ENCODE results near the gene KLF3.
"Not testable (repeated sequence)": the region's sequence is repeated elsewhere in the genome, so short reads cannot be mapped to it uniquely, and the experiment has no call there.

Gene KLF3

DNA sequence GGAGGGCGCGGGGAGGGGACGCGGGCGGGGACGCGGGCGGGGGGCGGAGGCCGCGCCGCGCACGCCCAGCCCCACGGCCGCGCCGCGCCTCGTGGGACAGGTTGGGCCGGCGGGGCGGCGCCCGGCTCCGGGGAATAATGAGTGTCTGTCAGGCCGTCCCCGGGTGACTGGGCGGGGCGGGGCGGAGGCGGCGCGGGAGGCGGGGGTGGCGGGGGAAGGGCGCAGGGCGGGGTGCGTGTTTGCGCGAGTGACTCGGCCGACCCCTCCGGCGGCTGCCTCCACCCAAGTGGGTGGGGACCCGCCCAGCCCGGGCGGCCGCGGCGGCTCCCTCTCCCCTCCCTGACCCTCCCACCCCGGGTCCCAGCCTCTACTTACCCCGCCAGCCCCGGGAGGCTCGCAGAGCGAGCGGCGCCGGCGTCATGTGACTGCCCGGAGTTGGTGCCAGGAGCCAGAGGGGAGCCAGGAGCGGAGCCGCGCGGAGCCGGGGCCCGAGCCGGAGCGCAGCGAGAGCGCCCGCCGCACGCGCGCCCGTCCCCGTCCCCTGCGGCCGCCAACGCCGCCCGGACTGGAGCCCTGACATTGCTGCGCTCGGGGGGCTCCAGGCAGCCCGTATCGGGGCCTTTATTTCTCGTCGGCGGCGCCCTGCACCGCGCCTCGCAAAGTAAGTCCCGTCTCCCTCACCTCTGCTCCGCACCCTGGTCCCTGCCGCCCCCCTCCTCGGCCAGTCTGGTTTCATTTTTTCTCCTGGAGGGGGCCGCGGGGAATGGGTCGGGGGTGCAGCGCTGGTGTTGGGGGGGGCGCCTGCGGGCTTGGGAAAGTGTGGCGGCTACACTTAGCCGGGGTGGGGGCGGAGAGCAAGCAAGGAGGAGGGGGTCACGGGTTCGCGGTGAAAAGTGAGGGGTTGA lies at the start of gene KLF3:
Gene KLF3 (plus strand): TSS at position 399 of the 905 bp plus-strand sequence. CDS start 16,427 bp downstream, outside the sequence.
- Histone ChIP-seq H3K36me3 (ENCODE audit: control insufficient read depth in 1 of 2, insufficient read depth in 2 of 2, low read length in 2 of 2) (no peaks in the 10 kb centered on the region), H3K27ac (ENCODE audit: low read depth, low read length) (peak within 1 kb of the TSS; percentile 99), H3K9me3 (ENCODE audit: control insufficient read depth in 1 of 2, low read length in 2 of 2) (no peaks in the 10 kb centered on the region), H3K9ac (ENCODE audit: low read depth in 1 of 2, low read length in 2 of 2) (peak within 1 kb of the TSS; percentile 84 to 97), H3K4me1 (ENCODE audit: control insufficient read depth in 1 of 2, insufficient read depth in 2 of 2, low read length in 2 of 2) (peaks cover 20 to 38% of the 10 kb centered on the region in 2 donors), H3K4me3 (ENCODE audit: low read depth in 1 of 2, low read length in 2 of 2) (peak within 1 kb of the TSS; percentile 84 to 86), H3K27me3 (ENCODE audit: control insufficient read depth in 1 of 2, insufficient read depth in 2 of 2, low read length in 2 of 2) (no peaks in the 10 kb centered on the region)

DNA sequence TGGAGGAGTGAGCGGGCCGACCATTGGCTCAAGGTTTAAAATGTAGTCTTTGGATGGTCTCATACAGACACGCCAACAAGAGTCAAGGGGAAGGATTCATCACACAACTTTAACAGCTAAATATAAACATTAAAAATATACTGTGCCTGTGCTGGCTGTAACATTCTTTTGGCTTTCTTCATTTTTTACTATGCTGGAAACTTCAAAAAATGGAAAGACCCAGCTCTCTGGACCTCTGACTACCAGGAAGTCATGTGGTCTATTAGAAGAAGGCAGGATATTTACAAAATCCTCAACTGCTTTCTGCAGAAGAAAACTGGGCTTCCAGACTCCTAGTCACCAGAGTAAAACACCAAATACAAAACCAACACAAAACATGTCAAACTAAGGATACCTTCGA lies 49.8 kb upstream of the KLF3 start:
- Histone ChIP-seq H3K27me3 (ENCODE audit: control insufficient read depth in 1 of 2, insufficient read depth in 2 of 2, low read length in 2 of 2) (no peaks in the 10 kb centered on the region), H3K9me3 (ENCODE audit: control insufficient read depth in 1 of 2, low read length in 2 of 2) (no peaks in the 10 kb centered on the region), H3K4me3 (ENCODE audit: low read depth in 1 of 2, low read length in 2 of 2) (no peak overlapping the region), H3K9ac (ENCODE audit: low read depth in 1 of 2, low read length in 2 of 2) (no peak overlapping the region), H3K27ac (ENCODE audit: low read depth, low read length) (no peak overlapping the region), H3K36me3 (ENCODE audit: control insufficient read depth in 1 of 2, insufficient read depth in 2 of 2, low read length in 2 of 2) (no peaks in the 10 kb centered on the region), H3K4me1 (ENCODE audit: control insufficient read depth in 1 of 2, insufficient read depth in 2 of 2, low read length in 2 of 2) (peaks cover 20 to 25% of the 10 kb centered on the region in 2 donors)

DNA sequence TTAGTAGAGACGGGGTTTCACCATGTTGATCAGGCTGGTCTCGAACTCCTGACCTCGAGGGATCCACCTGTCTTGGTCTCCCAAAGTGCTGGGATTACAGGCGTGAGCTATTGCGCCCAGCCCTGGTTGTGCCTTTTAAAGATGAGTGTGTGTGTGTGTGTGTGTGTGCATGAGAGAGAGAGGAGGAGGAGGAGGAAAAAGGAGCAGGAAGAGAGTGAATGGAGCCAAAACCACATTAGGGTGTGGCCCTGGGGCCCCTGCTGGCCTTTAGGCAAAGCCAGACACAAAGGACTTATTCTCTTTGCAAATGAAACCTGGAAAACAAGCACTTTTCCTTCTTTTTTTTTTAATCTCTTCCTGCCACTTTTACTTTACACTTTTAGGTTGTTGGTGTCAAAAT lies 48.2 kb upstream of the KLF3 start:
- H3K9ac ChIP-seq (ENCODE audit: low read depth in 1 of 2, low read length in 2 of 2), result no peak overlapping the region
- no peaks in the 10 kb centered on the region for H3K9me3 ChIP-seq (ENCODE audit: control insufficient read depth in 1 of 2, low read length in 2 of 2)
- H3K27ac ChIP-seq (ENCODE audit: low read depth, low read length), result no peak overlapping the region
- H3K4me1 ChIP-seq (ENCODE audit: control insufficient read depth in 1 of 2, insufficient read depth in 2 of 2, low read length in 2 of 2), result peaks cover 21 to 30% of the 10 kb centered on the region in 2 donors
- no peak overlapping the region for H3K4me3 ChIP-seq (ENCODE audit: low read depth in 1 of 2, low read length in 2 of 2)
- H3K27me3 ChIP-seq (ENCODE audit: control insufficient read depth in 1 of 2, insufficient read depth in 2 of 2, low read length in 2 of 2), result no peaks in the 10 kb centered on the region
- H3K36me3 ChIP-seq (ENCODE audit: control insufficient read depth in 1 of 2, insufficient read depth in 2 of 2, low read length in 2 of 2), result no peaks in the 10 kb centered on the region

DNA sequence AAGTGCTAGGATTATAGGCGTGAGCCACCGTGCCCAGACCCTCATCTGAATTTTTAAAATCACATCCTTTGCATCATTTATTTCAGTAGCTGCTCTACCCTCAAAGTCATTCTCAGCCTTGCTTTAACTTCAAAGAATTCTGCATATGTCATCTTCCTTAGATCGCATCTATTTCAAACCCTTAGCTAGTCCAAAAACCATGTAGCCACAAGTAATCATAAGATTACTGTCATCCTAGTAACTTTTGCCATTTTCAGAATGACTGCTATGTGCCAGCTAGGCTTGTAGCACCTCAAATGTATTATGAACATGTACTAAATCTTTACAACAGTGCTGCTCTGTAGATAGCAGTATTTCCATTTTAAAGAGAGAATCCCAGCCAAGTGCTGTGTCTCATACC lies 45.5 kb upstream of the KLF3 start:
- H3K4me3 ChIP-seq (ENCODE audit: low read depth in 1 of 2, low read length in 2 of 2), result no peak overlapping the region
- peaks cover 13 to 22% of the 10 kb centered on the region in 2 donors for H3K4me1 ChIP-seq (ENCODE audit: control insufficient read depth in 1 of 2, insufficient read depth in 2 of 2, low read length in 2 of 2)
- no peak overlapping the region for H3K27ac ChIP-seq (ENCODE audit: low read depth, low read length)

DNA sequence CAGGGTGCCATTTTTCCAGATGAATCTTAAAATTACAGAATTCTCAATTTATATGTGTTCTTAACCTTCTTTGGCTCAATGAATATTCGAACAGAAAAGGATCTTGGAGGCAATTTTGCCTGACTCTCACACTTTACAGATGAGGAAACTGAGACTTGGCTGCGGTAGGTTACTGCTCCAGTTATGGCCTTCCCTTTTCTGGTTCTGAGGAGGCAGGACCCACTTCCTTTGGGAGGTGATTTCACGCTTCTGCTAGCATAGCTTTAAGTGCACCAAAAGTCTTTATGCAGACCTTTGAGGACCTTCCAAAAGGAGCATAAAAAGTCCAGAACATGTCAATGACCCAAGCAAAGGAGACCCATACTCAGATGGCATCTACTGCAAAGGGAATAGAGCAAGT lies 44.7 kb upstream of the KLF3 start:
- H3K9me3 ChIP-seq (ENCODE audit: control insufficient read depth in 1 of 2, low read length in 2 of 2), result no peaks in the 10 kb centered on the region
- no peak overlapping the region for H3K9ac ChIP-seq (ENCODE audit: low read depth in 1 of 2, low read length in 2 of 2)
- H3K4me1 ChIP-seq (ENCODE audit: control insufficient read depth in 1 of 2, insufficient read depth in 2 of 2, low read length in 2 of 2), result peaks cover 8 to 17% of the 10 kb centered on the region in 2 donors
- H3K36me3 ChIP-seq (ENCODE audit: control insufficient read depth in 1 of 2, insufficient read depth in 2 of 2, low read length in 2 of 2), result no peaks in the 10 kb centered on the region
- H3K4me3 ChIP-seq (ENCODE audit: low read depth in 1 of 2, low read length in 2 of 2), result no peak overlapping the region
- H3K27me3 ChIP-seq (ENCODE audit: control insufficient read depth in 1 of 2, insufficient read depth in 2 of 2, low read length in 2 of 2), result no peaks in the 10 kb centered on the region
- no peak overlapping the region for H3K27ac ChIP-seq (ENCODE audit: low read depth, low read length)

More for the DNA sequence above, 45.5 kb upstream of the KLF3 start:
- Histone ChIP-seq H3K9ac (ENCODE audit: low read depth in 1 of 2, low read length in 2 of 2) (no peak overlapping the region), H3K27me3 (ENCODE audit: control insufficient read depth in 1 of 2, insufficient read depth in 2 of 2, low read length in 2 of 2) (no peaks in the 10 kb centered on the region), H3K9me3 (ENCODE audit: control insufficient read depth in 1 of 2, low read length in 2 of 2) (no peaks in the 10 kb centered on the region), H3K36me3 (ENCODE audit: control insufficient read depth in 1 of 2, insufficient read depth in 2 of 2, low read length in 2 of 2) (no peaks in the 10 kb centered on the region)

DNA sequence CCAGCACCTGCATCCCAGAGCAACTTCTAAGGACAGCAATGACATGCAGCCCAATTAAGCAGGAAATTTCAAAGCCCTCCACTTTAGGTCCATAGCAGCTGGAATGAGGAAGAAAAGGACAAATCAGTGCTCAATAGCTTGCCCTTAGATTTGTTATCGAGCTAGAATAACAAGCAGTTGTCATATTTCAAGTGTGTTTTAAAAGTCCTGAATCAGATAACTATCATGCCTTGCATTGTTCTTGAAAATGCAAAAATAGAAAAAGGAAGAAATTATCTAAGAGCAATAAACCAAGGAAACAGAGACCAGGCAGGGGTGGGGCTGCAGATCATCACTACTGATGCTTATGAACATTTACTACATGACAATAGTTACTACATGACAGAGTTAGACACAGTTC lies 43.9 kb upstream of the KLF3 start:
- H3K4me3 ChIP-seq (ENCODE audit: low read depth in 1 of 2, low read length in 2 of 2), result no peak overlapping the region
- H3K4me1 ChIP-seq (ENCODE audit: control insufficient read depth in 1 of 2, insufficient read depth in 2 of 2, low read length in 2 of 2), result peaks cover 8 to 17% of the 10 kb centered on the region in 2 donors
- no peaks in the 10 kb centered on the region for H3K27me3 ChIP-seq (ENCODE audit: control insufficient read depth in 1 of 2, insufficient read depth in 2 of 2, low read length in 2 of 2)
- H3K27ac ChIP-seq (ENCODE audit: low read depth, low read length), result no peak overlapping the region
- H3K36me3 ChIP-seq (ENCODE audit: control insufficient read depth in 1 of 2, insufficient read depth in 2 of 2, low read length in 2 of 2), result no peaks in the 10 kb centered on the region
- H3K9ac ChIP-seq (ENCODE audit: low read depth in 1 of 2, low read length in 2 of 2), result no peak overlapping the region
- no peaks in the 10 kb centered on the region for H3K9me3 ChIP-seq (ENCODE audit: control insufficient read depth in 1 of 2, low read length in 2 of 2)

DNA sequence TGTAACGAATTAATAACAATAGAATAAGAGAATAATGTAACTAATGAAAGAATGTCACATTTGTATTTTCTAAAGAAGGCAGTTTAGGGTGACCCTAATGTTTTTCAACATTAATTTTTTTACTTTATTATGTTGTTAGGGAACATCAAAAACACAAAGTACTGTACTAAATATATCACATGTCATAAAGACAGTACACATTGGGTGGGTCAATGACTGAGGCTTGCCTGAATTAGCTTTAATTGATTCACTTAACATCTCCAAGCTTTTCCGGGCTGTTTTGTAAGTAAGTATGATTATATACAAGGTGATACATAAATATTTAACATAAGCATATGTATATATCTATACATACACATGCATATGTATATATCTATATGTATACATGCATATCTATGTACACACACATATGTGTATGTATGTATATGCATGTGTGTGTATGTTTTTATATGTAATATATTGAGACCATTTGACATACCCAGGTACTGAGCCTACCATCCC lies 43.4 kb upstream of the KLF3 start:
- H3K9ac ChIP-seq (ENCODE audit: low read depth in 1 of 2, low read length in 2 of 2), result no peak overlapping the region
- peaks cover 8 to 17% of the 10 kb centered on the region in 2 donors for H3K4me1 ChIP-seq (ENCODE audit: control insufficient read depth in 1 of 2, insufficient read depth in 2 of 2, low read length in 2 of 2)
- H3K9me3 ChIP-seq (ENCODE audit: control insufficient read depth in 1 of 2, low read length in 2 of 2), result no peaks in the 10 kb centered on the region
- no peaks in the 10 kb centered on the region for H3K27me3 ChIP-seq (ENCODE audit: control insufficient read depth in 1 of 2, insufficient read depth in 2 of 2, low read length in 2 of 2)
- H3K27ac ChIP-seq (ENCODE audit: low read depth, low read length), result no peak overlapping the region
- H3K36me3 ChIP-seq (ENCODE audit: control insufficient read depth in 1 of 2, insufficient read depth in 2 of 2, low read length in 2 of 2), result no peaks in the 10 kb centered on the region
- H3K4me3 ChIP-seq (ENCODE audit: low read depth in 1 of 2, low read length in 2 of 2), result no peak overlapping the region

DNA sequence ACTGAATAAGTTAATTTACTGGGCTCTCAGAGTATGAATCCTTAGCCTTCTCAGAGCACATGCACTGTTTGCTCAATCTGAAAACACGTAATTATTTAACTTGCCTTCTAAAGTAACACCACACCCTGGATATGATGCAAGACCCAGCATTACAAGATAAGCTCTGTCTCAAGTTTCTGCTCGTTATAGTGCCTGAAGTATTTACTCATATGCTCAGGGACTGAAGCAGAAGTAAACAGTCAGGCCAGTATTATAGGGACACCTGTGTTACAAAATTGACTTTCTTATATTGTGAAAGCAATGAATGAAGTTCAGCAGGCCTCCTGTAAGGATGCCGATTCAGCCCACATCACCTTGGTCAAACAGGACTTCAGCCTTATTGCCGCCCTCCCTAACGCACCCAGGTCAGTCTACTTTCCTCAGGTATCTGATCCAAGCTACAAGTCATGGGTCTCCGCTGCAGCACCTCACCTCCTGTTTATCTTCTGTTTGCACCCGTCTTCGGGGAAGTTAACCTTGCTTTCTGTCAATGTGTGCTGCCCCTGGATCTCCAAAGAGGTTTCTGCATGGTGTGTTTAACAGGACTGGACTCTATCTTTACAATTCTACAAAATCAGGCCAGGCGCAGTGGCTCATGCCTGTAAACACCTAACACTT lies 42.8 kb upstream of the KLF3 start:
- Histone ChIP-seq H3K27ac (ENCODE audit: low read depth, low read length) (peak overlapping the region; percentile 35), H3K4me1 (ENCODE audit: control insufficient read depth in 1 of 2, insufficient read depth in 2 of 2, low read length in 2 of 2) (peaks cover 8 to 17% of the 10 kb centered on the region in 2 donors)

DNA sequence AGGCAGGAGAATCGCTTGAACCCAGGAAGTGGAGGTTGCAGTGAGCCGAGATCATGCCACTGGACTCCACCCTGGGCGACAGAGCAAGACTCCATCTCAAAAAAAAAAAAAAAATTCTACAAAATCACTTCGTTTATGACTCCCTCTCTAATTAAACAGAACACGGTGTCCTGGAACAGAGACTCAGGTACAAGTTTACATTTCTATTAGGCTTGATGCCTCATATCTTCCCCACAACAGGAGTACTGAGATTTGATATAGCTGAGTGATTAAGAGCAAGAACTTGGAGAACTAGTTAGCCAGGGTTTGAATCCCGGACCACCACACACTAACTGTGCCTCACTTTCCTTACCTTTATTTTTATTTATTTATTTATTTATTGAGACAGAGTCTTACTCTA lies 42.2 kb upstream of the KLF3 start:
- peaks cover 8 to 17% of the 10 kb centered on the region in 2 donors for H3K4me1 ChIP-seq (ENCODE audit: control insufficient read depth in 1 of 2, insufficient read depth in 2 of 2, low read length in 2 of 2)
- no peak overlapping the region for H3K9ac ChIP-seq (ENCODE audit: low read depth in 1 of 2, low read length in 2 of 2)
- no peaks in the 10 kb centered on the region for H3K27me3 ChIP-seq (ENCODE audit: control insufficient read depth in 1 of 2, insufficient read depth in 2 of 2, low read length in 2 of 2)
- no peaks in the 10 kb centered on the region for H3K9me3 ChIP-seq (ENCODE audit: control insufficient read depth in 1 of 2, low read length in 2 of 2)
- H3K36me3 ChIP-seq (ENCODE audit: control insufficient read depth in 1 of 2, insufficient read depth in 2 of 2, low read length in 2 of 2), result no peaks in the 10 kb centered on the region
- no peak overlapping the region for H3K4me3 ChIP-seq (ENCODE audit: low read depth in 1 of 2, low read length in 2 of 2)
- no peak overlapping the region for H3K27ac ChIP-seq (ENCODE audit: low read depth, low read length)

More for the DNA sequence above, 42.8 kb upstream of the KLF3 start:
- Histone ChIP-seq H3K36me3 (ENCODE audit: control insufficient read depth in 1 of 2, insufficient read depth in 2 of 2, low read length in 2 of 2) (no peaks in the 10 kb centered on the region), H3K27me3 (ENCODE audit: control insufficient read depth in 1 of 2, insufficient read depth in 2 of 2, low read length in 2 of 2) (no peaks in the 10 kb centered on the region), H3K9me3 (ENCODE audit: control insufficient read depth in 1 of 2, low read length in 2 of 2) (no peaks in the 10 kb centered on the region), H3K4me3 (ENCODE audit: low read depth in 1 of 2, low read length in 2 of 2) (peak overlapping the region in 1 of 2 donors; percentile 7), H3K9ac (ENCODE audit: low read depth in 1 of 2, low read length in 2 of 2) (peak overlapping the region in 1 of 2 donors; percentile 20)

DNA sequence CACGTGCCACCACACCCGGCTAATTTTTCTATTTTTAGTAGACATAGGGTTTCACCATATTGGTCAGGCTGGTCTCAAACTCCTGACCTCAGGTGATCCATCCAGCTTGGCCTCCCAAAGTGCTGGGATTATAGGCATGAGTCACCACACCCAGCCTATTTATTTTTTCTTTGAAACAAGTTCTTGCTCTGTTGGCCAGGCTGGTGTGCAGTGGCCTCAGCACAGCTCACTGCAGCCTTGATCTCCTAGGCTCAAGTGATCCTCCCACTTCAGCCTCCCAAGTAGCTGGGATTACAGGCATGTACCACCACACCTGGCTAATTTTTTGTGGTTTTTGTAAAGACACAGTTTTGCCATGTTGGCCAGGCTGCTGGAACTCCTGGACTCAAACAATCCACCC lies 41.7 kb upstream of the KLF3 start:
- not testable (repeated sequence) for H3K9ac ChIP-seq (ENCODE audit: low read depth in 1 of 2, low read length in 2 of 2); H3K4me3 ChIP-seq (ENCODE audit: low read depth in 1 of 2, low read length in 2 of 2); H3K27ac ChIP-seq (ENCODE audit: low read depth, low read length); H3K27me3 ChIP-seq (ENCODE audit: control insufficient read depth in 1 of 2, insufficient read depth in 2 of 2, low read length in 2 of 2); H3K36me3 ChIP-seq (ENCODE audit: control insufficient read depth in 1 of 2, insufficient read depth in 2 of 2, low read length in 2 of 2); H3K9me3 ChIP-seq (ENCODE audit: control insufficient read depth in 1 of 2, low read length in 2 of 2)
- H3K4me1 ChIP-seq (ENCODE audit: control insufficient read depth in 1 of 2, insufficient read depth in 2 of 2, low read length in 2 of 2), result peaks cover 8 to 17% of the 10 kb centered on the region in 2 donors

Data from duodenal mucosa (tissue), 2 donors.